Thymus (tissue), 11 donors: ENCODE data around the gene PDGFRB. TPM values are rescaled to one million over a fixed set of nuclear protein-coding genes. Genes with fewer than 3 reads are reported as not detected.

Source experiments
- DNase-seq, 9 donors: peaks; one replicate each; pipeline ENCODE4 v3.0.0-alpha.2; 2013; ENCODE audit warnings: low spot score in 9 of 9, low read depth in 6 of 9, missing footprints in 1 of 9
- H3K27ac ChIP-seq, 2 donors: one replicate each; pipeline ENCODE4 v1.5.1; 2013; ENCODE audit warnings: control low read depth in 1 of 2, low read depth in 1 of 2, low read length in 1 of 2, mild to moderate bottlenecking in 1 of 2, moderate library complexity in 1 of 2
- H3K27me3 ChIP-seq, 2 donors: one replicate each; pipeline ENCODE4 v1.5.1; 2013; ENCODE audit warnings: low read length in 1 of 2; ENCODE audit not compliant: control insufficient read depth in 2 of 2, insufficient read depth in 1 of 2
- H3K36me3 ChIP-seq, 2 donors: one replicate each; pipeline ENCODE4 v1.5.1; 2013; ENCODE audit warnings: low read length in 1 of 2, mild to moderate bottlenecking in 1 of 2, moderate library complexity in 1 of 2; ENCODE audit not compliant: control insufficient read depth in 2 of 2, insufficient read depth in 2 of 2
- H3K4me1 ChIP-seq, 2 donors: one replicate each; pipeline ENCODE4 v1.5.1; 2013; ENCODE audit warnings: low read length in 2 of 2; ENCODE audit not compliant: control insufficient read depth in 2 of 2, insufficient read depth in 2 of 2
- H3K4me3 ChIP-seq, 2 donors: one replicate each; pipeline ENCODE4 v1.5.1; 2013; ENCODE audit warnings: low read length in 2 of 2, control low read depth in 1 of 2, mild to moderate bottlenecking in 1 of 2
- H3K9me3 ChIP-seq, 2 donors: one replicate each; pipeline ENCODE4 v1.5.1; 2013; ENCODE audit warnings: low read length in 1 of 2, mild to moderate bottlenecking in 1 of 2; ENCODE audit not compliant: control insufficient read depth in 2 of 2, insufficient read depth in 1 of 2
- WGBS: extraction: QIAGEN DNeasy Blood & Tissue Kit; methylation state at CpG from one replicate; pipeline ENCODE4 v1.1.7; 2013; 5-methylcytosine and 5-hydroxymethylcytosine counted together
- polyA plus RNA-seq: library from polyadenylated mRNA; stranded (reverse); fragments of 200-250 nt; gene quantifications from one replicate; pipeline ENCODE4 v1.2.3, GENCODE V29; 2013
- total RNA-seq: library from RNA; stranded (reverse); fragments of 120-200 nt; gene quantifications from one replicate; pipeline ENCODE4 v1.2.4, GENCODE V29; 2013
- donor health status: healthy.

PDGFRB gene
- total and polyA plus RNA-seq, 2 donors: 6.0 to 8.6 TPM

- H3K4me1 ChIP-seq: peaks cover 0 to 29% of the 10 kb centered on the region in 2 donors
- no peak overlapping the region for H3K27ac ChIP-seq
- no peaks in the 10 kb centered on the region for H3K27me3 ChIP-seq
- no peak for DNase-seq
- no peak overlapping the region for H3K4me3 ChIP-seq
- 95% methylated on average over 14 of the region's 14 CpGs for WGBS
- H3K36me3 ChIP-seq: no peaks in the 10 kb centered on the region
- H3K9me3 ChIP-seq: no peaks in the 10 kb centered on the region
Measured at GRCh38 chr5:150146862-150147601, 8.6 kb downstream of the PDGFRB start.

DNA sequence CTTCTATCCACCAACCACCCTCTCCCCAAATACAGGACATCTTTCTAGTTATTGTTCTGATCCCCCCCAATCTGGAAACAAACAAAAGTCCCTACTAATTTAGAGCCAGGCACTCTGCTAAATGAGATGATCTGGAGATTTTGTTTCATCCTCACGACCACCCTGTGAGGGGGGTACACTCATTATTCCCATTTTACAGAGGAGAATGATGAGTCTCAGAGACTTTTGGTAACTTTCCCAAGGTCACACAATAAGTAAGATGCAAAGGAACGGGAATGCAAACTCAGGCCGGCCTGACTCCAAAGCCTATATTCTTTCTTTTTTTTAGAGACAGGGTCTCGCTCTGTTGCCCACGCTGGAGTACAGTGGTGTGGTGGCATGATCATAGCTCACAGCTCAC lies 9.4 kb downstream of the PDGFRB start:
- H3K36me3 ChIP-seq: no peaks in the 10 kb centered on the region
- H3K27me3 ChIP-seq: no peaks in the 10 kb centered on the region
- DNase-seq: no peak
- H3K9me3 ChIP-seq: no peaks in the 10 kb centered on the region
- no peak overlapping the region for H3K4me3 ChIP-seq
- H3K27ac ChIP-seq: no peak overlapping the region
- WGBS: 97% methylated on average over 5 of the region's 5 CpGs
- H3K4me1 ChIP-seq: peaks cover 0 to 29% of the 10 kb centered on the region in 2 donors

DNA sequence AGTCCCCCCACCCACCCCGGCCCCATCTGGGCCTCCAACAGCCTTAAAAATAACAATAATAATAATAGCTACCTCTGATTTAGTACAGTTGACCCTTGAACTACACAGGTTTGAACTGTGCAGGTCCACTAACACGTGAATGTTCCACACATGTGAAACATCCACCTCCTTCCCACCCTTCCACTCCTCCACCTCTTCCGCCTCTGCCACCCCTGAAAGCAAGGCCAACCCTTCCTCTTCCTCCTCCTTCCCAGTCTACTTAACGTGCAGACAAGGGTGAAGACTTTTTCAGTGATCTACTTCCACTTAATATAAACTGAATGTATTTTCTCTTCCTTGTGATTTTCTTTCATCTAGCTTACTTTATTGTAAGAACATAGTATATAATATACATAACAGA lies 10.8 kb downstream of the PDGFRB start:
- no peak overlapping the region for H3K4me3 ChIP-seq
- no peak for DNase-seq
- 61% methylated on average over 4 of the region's 4 CpGs for WGBS
- no peaks in the 10 kb centered on the region for H3K27me3 ChIP-seq
- no peaks in the 10 kb centered on the region for H3K36me3 ChIP-seq
- H3K4me1 ChIP-seq: peaks cover 0 to 33% of the 10 kb centered on the region in 2 donors
- H3K27ac ChIP-seq: no peak overlapping the region
- H3K9me3 ChIP-seq: no peaks in the 10 kb centered on the region

- Histone ChIP-seq H3K36me3 (no peaks in the 10 kb centered on the region), H3K27me3 (no peaks in the 10 kb centered on the region), H3K9me3 (no peaks in the 10 kb centered on the region), H3K4me1 (peaks cover 0 to 28% of the 10 kb centered on the region in 2 donors), H3K27ac (peak overlapping the region in 1 of 2 donors; percentile 26), H3K4me3 (no peak overlapping the region)
- DNase-seq: no peak
- 78% methylated on average over 14 of the region's 14 CpGs for WGBS
Measured at GRCh38 chr5:150144246-150144801, 11.3 kb downstream of the PDGFRB start.

DNA sequence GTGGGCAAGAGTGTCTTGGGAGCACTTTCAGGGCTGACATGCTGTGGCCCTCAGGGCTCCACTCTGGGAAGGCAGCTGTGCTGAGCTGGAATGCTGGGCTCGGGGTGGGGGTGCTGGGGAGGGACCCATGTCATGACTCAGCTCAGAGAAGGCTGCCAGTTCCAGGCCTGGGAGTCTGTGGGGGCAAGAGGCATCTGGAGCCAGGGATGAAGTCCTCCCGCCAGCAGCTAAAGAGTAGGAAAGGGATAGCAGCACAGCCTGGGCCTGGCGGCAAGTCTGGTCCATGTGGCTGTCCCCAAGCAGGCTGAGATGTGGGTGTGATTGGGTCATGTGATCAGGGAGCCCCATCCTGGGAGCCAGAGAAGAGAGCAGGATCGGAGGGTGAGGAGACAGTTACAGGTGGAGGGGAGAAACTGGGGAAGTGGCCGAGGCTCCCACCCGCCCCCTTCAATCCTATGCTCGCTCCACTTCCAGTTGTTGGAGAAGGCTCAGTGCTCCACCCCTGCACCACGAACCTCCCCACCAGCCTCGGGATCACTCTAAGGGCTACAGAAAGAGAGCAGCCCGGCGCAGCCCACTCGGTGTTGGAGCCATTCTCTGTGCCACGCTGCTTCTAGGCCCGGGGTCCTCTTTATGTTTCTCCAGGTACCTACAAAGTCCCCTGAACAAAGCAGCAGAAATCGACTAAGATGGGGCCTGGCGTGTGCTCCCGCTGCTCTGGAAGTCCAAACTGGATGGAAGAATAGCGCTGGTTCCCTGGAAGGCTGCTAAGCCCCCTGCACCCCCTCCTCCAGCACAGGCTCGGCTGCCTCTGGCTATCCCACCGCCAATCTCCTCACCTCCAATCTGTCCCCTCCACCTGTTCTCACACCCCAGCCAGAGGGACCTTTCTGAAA lies 12.0 kb downstream of the PDGFRB start:
- Histone ChIP-seq H3K27me3 (no peaks in the 10 kb centered on the region), H3K4me1 (peaks cover 0 to 32% of the 10 kb centered on the region in 2 donors), H3K4me3 (no peak overlapping the region), H3K36me3 (no peaks in the 10 kb centered on the region), H3K9me3 (no peaks in the 10 kb centered on the region), H3K27ac (peak overlapping the region; percentile 3 to 11)
- DNase-seq: no peak
- 94% methylated on average over 20 of the region's 20 CpGs for WGBS

GRCh38 chr5:150142959-150143349 lies 12.7 kb downstream of the PDGFRB start:
- DNase-seq: no peak
- peaks cover 0 to 36% of the 10 kb centered on the region in 2 donors for H3K4me1 ChIP-seq
- no peak overlapping the region for H3K4me3 ChIP-seq
- peak overlapping the region in 1 of 2 donors; percentile 11 for H3K27ac ChIP-seq
- H3K36me3 ChIP-seq: no peaks in the 10 kb centered on the region
- no peaks in the 10 kb centered on the region for H3K27me3 ChIP-seq
- H3K9me3 ChIP-seq: no peaks in the 10 kb centered on the region
- 90% methylated on average over 4 of the region's 4 CpGs for WGBS

DNA sequence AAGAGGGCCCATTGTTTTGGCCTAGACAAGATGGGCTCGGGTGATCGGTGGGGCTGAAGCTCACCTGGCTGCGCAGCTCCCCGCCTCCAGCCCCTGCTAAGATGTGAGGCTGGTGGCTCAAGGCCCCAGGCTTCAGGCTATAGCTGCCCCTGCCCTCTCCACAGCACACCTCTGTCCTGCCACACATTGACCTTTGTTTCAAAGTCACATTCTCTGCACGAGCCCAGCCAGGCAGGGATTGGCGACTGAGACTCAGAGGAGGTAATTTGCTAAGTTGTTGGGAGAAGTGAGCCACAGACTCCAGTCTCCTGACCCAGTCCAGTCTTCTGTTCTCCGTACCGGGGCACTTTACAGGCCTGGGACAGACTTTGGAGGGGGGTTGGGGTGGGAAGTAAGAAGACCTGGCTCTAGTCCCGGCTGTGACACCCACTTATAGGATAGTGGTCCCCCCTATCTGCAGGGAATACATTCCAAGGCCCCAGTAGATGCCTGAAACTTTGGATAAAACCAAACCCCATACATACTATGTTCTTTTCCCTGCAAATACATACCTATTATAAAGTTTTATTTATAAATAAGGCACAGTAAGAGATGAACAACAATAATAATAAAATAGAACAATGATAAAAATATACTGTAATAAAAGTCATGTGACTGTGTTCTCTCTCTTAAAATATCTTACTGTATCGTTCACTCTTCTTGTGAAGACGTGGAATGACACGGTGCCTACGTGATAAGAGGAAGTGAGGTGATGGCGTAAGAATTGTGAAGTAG lies 13.3 kb downstream of the PDGFRB start:
- Histone ChIP-seq H3K9me3 (no peaks in the 10 kb centered on the region), H3K27ac (no peak overlapping the region), H3K36me3 (no peaks in the 10 kb centered on the region), H3K27me3 (no peaks in the 10 kb centered on the region), H3K4me3 (no peak overlapping the region), H3K4me1 (peaks cover 0 to 36% of the 10 kb centered on the region in 2 donors)
- 90% methylated on average over 14 of the region's 14 CpGs for WGBS
- no peak for DNase-seq

GRCh38 chr5:150141544-150142184 lies 14.0 kb downstream of the PDGFRB start:
- no peaks in the 10 kb centered on the region for H3K36me3 ChIP-seq
- no peaks in the 10 kb centered on the region for H3K27me3 ChIP-seq
- H3K4me3 ChIP-seq: no peak overlapping the region
- no peaks in the 10 kb centered on the region for H3K9me3 ChIP-seq
- H3K4me1 ChIP-seq: peaks cover 0 to 36% of the 10 kb centered on the region in 2 donors
- WGBS: 95% methylated on average over 9 of the region's 9 CpGs
- H3K27ac ChIP-seq: no peak overlapping the region
- DNase-seq: no peak
